Smooth muscle cell (in vitro differentiated cells): ENCODE data around the gene ISYNA1. TPM values are rescaled to one million over a fixed set of nuclear protein-coding genes. Genes with fewer than 3 reads are reported as not detected.

ENCODE experiments used
- DNase-seq: peaks from one replicate; lab custom pipeline; 2025; ENCODE audit not compliant: unreplicated experiment; lab: John Stamatoyannopoulos, UW
- H2AFZ ChIP-seq: fragments of 200-600 bp; sonication (generic); 2 replicates; pipeline ENCODE4 v1.6.0; 2016; ENCODE audit warnings: antibody characterized with exemption, low read depth, mild to moderate bottlenecking
- H3F3A ChIP-seq: fragments of 200-600 bp; sonication (generic); 2 replicates; pipeline ENCODE4 v1.6.0; 2017; ENCODE audit warnings: antibody characterized with exemption, low read depth
- H3K27ac ChIP-seq: fragments of 200-600 bp; sonication (generic); 2 replicates; pipeline ENCODE4 v1.5.1; 2016; ENCODE audit warnings: low read depth, mild to moderate bottlenecking
- H3K27me3 ChIP-seq: fragments of 200-600 bp; sonication (generic); 2 replicates; pipeline ENCODE4 v1.6.1; 2016; ENCODE audit warnings: low read depth, mild to moderate bottlenecking
- H3K36me3 ChIP-seq: fragments of 200-600 bp; sonication (generic); 2 replicates; pipeline ENCODE4 v1.5.1; 2016; ENCODE audit warnings: low read depth
- H3K4me1 ChIP-seq: fragments of 200-600 bp; sonication (generic); 2 replicates; pipeline ENCODE4 v1.5.1; 2016; ENCODE audit warnings: low read depth
- H3K4me2 ChIP-seq: fragments of 200-600 bp; sonication (generic); 2 replicates; pipeline ENCODE4 v1.6.0; 2016; ENCODE audit warnings: mild to moderate bottlenecking
- H3K4me3 ChIP-seq: fragments of 200-600 bp; sonication (generic); 2 replicates; pipeline ENCODE4 v1.5.1; 2016; ENCODE audit warnings: mild to moderate bottlenecking
- H3K79me2 ChIP-seq: fragments of 200-600 bp; sonication (generic); 2 replicates; pipeline ENCODE4 v1.6.0; 2016; ENCODE audit warnings: low read depth, mild to moderate bottlenecking
- H3K9ac ChIP-seq: fragments of 200-600 bp; sonication (generic); 2 replicates; pipeline ENCODE4 v1.6.0; 2016; ENCODE audit warnings: low read depth
- H3K9me3 ChIP-seq: fragments of 200-600 bp; sonication (generic); replicated peaks from 2 replicates; pipeline ENCODE4 v1.5.1; 2016; ENCODE audit warnings: low read depth
- H4K20me1 ChIP-seq: fragments of 200-600 bp; sonication (generic); 2 replicates; pipeline ENCODE4 v1.6.0; 2016; ENCODE audit warnings: low read depth
- CTCF ChIP-seq: fragments of 200-600 bp; sonication (generic); IDR thresholded peaks from 2 replicates; pipeline ENCODE4 v1.5.1; 2017; ENCODE audit warnings: borderline replicate concordance, mild to moderate bottlenecking, antibody characterized with exemption; ENCODE audit not compliant: insufficient read depth, poor library complexity, severe bottlenecking
- WGBS: methylation state at CpG from one replicate; pipeline ENCODE4 v1.1.7; 2016; ENCODE audit warnings: low lambda C conversion rate; 5-methylcytosine and 5-hydroxymethylcytosine counted together
- polyA plus RNA-seq: library from polyadenylated mRNA; unstranded; fragments of >200 nt; fragmentation: Nextera tagmentation; extraction: Ambion mirVana; gene quantifications from 2 replicates; pipeline ENCODE4 v1.2.1, GENCODE V29; 2016
- total RNA-seq: library from RNA; depleted of rRNA; stranded (reverse); fragments of >200 nt; gene quantifications from 2 replicates; pipeline ENCODE4 v1.2.3, GENCODE V29; 2014

Gene ISYNA1
- total and polyA plus RNA-seq, 2 experiments from 2014 or later = 56.9 to 60.1 TPM

GRCh38 chr19:18474366-18474887, 36.5 kb upstream of the ISYNA1 start:
- Histone ChIP-seq H2AFZ (no peak overlapping the region), H4K20me1 (peaks cover 71% of the 10 kb centered on the region), H3K4me3 (no peak overlapping the region), H3F3A (peaks cover 15% of the 10 kb centered on the region), H3K79me2 (peaks cover 53% of the 10 kb centered on the region), H3K36me3 (no peaks in the 10 kb centered on the region), H3K4me2 (no peak overlapping the region), H3K27ac (no peak overlapping the region), H3K4me1 (no peaks in the 10 kb centered on the region), H3K9me3 (no peaks in the 10 kb centered on the region), H3K9ac (no peak overlapping the region), H3K27me3 (no peaks in the 10 kb centered on the region)
- WGBS = 98% methylated on average over 13 of the region's 13 CpGs
- no peak for DNase-seq
- TF ChIP-seq CTCF = no peak

DNA sequence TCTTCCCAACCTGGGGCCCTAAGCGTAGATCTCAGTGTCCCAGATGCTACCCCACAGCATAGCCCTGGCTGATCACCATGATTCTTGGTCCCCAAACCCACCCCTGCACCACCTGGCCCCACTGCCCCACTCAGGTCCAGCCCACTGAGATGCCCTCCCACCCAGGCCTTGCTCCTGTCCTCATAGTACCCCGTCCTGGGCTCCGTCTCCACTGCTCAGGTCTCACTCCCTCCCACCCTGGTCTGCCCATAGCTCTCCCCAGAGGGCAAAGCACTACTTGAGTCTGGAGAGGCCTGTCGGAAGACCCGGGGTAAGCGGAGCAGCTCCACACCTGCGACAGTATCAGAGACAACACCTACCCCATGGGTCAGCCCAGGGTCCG, 35.8 kb upstream of the ISYNA1 start:
- no peak overlapping the region for H2AFZ ChIP-seq
- H3K4me3 ChIP-seq = no peak overlapping the region
- no peaks in the 10 kb centered on the region for H3K36me3 ChIP-seq
- no peak for DNase-seq
- 98% methylated on average over 8 of the region's 8 CpGs for WGBS
- peaks cover 78% of the 10 kb centered on the region for H4K20me1 ChIP-seq
- H3K27me3 ChIP-seq = no peaks in the 10 kb centered on the region
- H3K4me1 ChIP-seq = no peaks in the 10 kb centered on the region
- H3K79me2 ChIP-seq = peaks cover 53% of the 10 kb centered on the region
- no peak for TF ChIP-seq CTCF
- H3F3A ChIP-seq = peaks cover 15% of the 10 kb centered on the region
- no peak overlapping the region for H3K27ac ChIP-seq
- H3K9ac ChIP-seq = no peak overlapping the region
- no peak overlapping the region for H3K4me2 ChIP-seq
- no peaks in the 10 kb centered on the region for H3K9me3 ChIP-seq

- H2AFZ ChIP-seq = no peak overlapping the region
- H4K20me1 ChIP-seq = peaks cover 84% of the 10 kb centered on the region
- no peaks in the 10 kb centered on the region for H3K27me3 ChIP-seq
- no peak overlapping the region for H3K9ac ChIP-seq
- no peaks in the 10 kb centered on the region for H3K9me3 ChIP-seq
- H3K4me2 ChIP-seq = no peak overlapping the region
- DNase-seq = no peak
- 92% methylated on average over 8 of the region's 8 CpGs for WGBS
- no peaks in the 10 kb centered on the region for H3K4me1 ChIP-seq
- H3K36me3 ChIP-seq = no peaks in the 10 kb centered on the region
- no peak overlapping the region for H3K27ac ChIP-seq
- TF ChIP-seq CTCF = no peak
- H3K79me2 ChIP-seq = peaks cover 48% of the 10 kb centered on the region
- peaks cover 15% of the 10 kb centered on the region for H3F3A ChIP-seq
- no peak overlapping the region for H3K4me3 ChIP-seq
Measured at GRCh38 chr19:18473003-18473705, 35.2 kb upstream of the ISYNA1 start.

DNA sequence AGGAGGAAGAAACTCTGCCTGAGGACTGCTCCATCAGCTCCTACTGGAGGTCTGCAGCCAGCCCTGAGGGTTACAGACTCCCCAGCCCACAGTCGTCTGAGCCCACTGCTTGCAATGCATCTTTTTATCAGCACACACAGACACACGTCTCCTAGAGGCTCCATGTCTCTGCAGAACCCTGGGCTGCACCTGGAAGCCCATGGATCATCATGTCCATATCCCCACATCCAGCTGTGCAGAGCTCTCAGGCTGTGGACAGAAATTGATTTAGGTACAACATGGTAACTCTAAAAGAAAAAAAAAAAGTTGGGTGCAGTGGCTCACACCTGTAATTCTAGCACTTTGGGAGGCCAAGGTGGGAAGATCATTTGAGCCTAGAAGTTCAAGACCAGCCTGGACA, 32.9 kb upstream of the ISYNA1 start:
- H3K9ac ChIP-seq = no peak overlapping the region
- no peaks in the 10 kb centered on the region for H3K36me3 ChIP-seq
- DNase-seq = no peak
- H3K9me3 ChIP-seq = no peaks in the 10 kb centered on the region
- no peak overlapping the region for H3K4me3 ChIP-seq
- peaks cover 7% of the 10 kb centered on the region for H3F3A ChIP-seq
- no peak for TF ChIP-seq CTCF
- peaks cover 33% of the 10 kb centered on the region for H3K79me2 ChIP-seq
- no peaks in the 10 kb centered on the region for H3K4me1 ChIP-seq
- no peak overlapping the region for H2AFZ ChIP-seq
- 62% methylated on average over 2 of the region's 2 CpGs for WGBS
- H3K4me2 ChIP-seq = no peak overlapping the region
- H4K20me1 ChIP-seq = peaks cover 93% of the 10 kb centered on the region
- no peak overlapping the region for H3K27ac ChIP-seq
- no peaks in the 10 kb centered on the region for H3K27me3 ChIP-seq
